ENCODE results near the gene CDHR1.

- TF ChIP-seq ZNF274 (IDR thresholded peaks at IDR 0.05; ENCODE audit: low read depth, low read length) (no peak), SUZ12 (IDR thresholded peaks at IDR 0.05; ENCODE audit: extremely low read depth, insufficient read depth, insufficient read length) (no peak)
Observed at GRCh38 chr10:84193327-84193726, 1.0 kb upstream of the CDHR1 start.

Data from NT2/D1 (cell line).